ENCODE measurements around the gene CPXM1.
"Not testable (repeated sequence)": the region's sequence is repeated elsewhere in the genome, so short reads cannot be mapped to it uniquely, and the experiment has no call there.

Gene CPXM1

DNA sequence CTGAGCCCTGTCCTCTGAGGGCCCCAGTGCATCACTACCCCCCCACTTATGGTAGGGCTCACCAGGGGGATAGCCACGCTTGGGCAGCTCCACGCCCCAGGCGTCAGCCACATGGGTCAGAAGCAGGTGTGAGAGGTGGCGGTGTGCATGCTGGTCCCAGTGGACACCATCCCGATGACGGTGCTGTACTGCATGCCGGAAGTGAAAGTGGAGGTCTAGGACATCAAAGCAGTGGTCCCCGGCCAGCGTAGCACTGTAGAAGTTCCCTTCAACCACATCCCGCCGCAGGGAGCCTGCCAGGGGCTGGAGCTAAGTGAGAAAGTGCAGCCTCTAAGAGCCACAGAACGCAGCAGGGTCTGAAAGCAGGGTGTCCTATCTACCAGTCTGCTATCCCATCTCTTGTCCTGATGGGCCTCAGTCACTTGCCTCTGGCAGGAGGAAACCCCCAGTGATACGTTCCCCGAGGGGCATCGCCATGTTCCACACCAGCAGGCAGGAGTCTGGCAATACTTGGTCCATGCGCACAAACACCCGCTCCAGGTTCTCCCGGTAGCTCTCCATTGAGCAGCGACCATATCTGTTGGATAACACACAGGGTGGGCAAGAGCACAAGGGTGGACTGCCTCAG lies 37.9 kb upstream of the CPXM1 start:
- H3K4me3 ChIP-seq (ENCODE audit: low read depth, low read length): no peak overlapping the region
- no peak overlapping the region for H3K9ac ChIP-seq (ENCODE audit: low read depth, low read length)

DNA sequence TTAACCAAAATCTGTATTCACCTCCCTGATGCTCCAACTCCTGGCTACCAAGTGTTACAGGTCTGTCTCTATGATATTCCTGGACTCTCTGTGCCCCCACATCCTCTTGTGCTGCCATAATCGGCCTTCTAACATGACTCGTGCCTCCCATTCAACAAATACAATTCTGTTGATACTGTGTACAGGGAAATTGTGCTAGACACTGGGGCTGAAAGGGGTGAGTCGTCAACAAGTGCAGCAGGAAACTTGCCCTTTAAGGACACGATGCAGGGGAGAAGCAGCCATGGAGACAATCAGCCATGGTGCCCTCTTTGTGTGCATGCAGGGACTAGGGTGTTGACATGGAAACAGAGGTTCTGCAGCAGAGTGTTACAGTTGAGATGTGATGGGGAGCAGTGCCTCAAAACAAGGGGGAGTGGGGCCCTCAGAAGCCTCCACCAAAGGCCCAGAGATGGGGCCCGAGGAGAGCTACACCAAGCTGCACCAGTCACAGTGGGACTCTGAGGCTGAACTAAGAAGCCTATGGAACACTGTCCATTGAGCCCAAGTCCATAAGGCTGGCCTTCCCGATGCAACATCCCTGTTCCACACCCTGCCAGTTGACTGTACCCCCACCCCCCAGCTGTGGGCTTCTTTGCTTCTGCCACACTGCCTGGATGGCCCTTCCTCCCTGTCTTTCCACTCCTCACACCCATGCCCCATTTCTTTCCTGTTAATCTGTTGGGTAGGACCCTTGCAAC lies 37.0 kb upstream of the CPXM1 start:
- Histone ChIP-seq H3K4me3 (ENCODE audit: low read depth, low read length) (no peak overlapping the region), H3K4me1 (ENCODE audit: control insufficient read depth, insufficient read depth, low read length) (0 out of 2 replicates have a peak, but pooled peaks cover 3% of the 10 kb centered on the region), H3K36me3 (ENCODE audit: control insufficient read depth, insufficient read depth, low read length) (no peaks in the 10 kb centered on the region), H3K27ac (ENCODE audit: low read depth, low read length) (no peak overlapping the region), H3K9me3 (ENCODE audit: control insufficient read depth, insufficient read depth, low read length) (no peaks in the 10 kb centered on the region), H3K27me3 (ENCODE audit: control insufficient read depth, insufficient read depth, low read length) (peaks cover 14% of the 10 kb centered on the region), H3K9ac (ENCODE audit: low read depth, low read length) (no peak overlapping the region)

More for the DNA sequence above, 37.9 kb upstream of the CPXM1 start:
- Histone ChIP-seq H3K27ac (ENCODE audit: low read depth, low read length) (no peak overlapping the region), H3K4me1 (ENCODE audit: control insufficient read depth, insufficient read depth, low read length) (0 out of 2 replicates have a peak, but pooled peaks cover 3% of the 10 kb centered on the region), H3K36me3 (ENCODE audit: control insufficient read depth, insufficient read depth, low read length) (no peaks in the 10 kb centered on the region), H3K9me3 (ENCODE audit: control insufficient read depth, insufficient read depth, low read length) (no peaks in the 10 kb centered on the region), H3K27me3 (ENCODE audit: control insufficient read depth, insufficient read depth, low read length) (peaks cover 14% of the 10 kb centered on the region)

DNA sequence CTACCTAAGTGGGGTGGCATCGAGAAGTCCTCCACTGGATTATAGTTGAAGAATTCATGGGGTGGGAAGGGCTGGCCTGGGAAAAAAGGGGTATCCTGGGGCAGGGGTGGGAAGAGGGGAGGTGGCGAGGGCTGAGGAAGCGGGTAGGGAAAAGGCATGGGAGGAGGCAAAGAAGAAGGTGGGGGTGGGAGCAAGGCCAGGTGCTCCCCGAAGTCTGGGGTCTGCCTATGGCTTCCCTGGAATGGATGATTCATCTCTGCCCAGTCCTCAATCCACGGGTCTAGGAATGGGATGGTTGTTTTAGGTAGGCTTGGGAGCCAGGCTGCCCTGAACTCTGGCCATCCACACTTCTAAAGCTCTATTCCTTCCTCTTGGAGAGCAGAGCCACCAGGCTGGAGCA lies 35.6 kb upstream of the CPXM1 start:
- no peak overlapping the region for H3K4me3 ChIP-seq (ENCODE audit: low read depth, low read length)
- no peak overlapping the region for H3K27ac ChIP-seq (ENCODE audit: low read depth, low read length)
- H3K4me1 ChIP-seq (ENCODE audit: control insufficient read depth, insufficient read depth, low read length): no peaks in the 10 kb centered on the region
- no peak overlapping the region for H3K9ac ChIP-seq (ENCODE audit: low read depth, low read length)
- H3K9me3 ChIP-seq (ENCODE audit: control insufficient read depth, insufficient read depth, low read length): no peaks in the 10 kb centered on the region
- H3K27me3 ChIP-seq (ENCODE audit: control insufficient read depth, insufficient read depth, low read length): peaks cover 14% of the 10 kb centered on the region
- H3K36me3 ChIP-seq (ENCODE audit: control insufficient read depth, insufficient read depth, low read length): no peaks in the 10 kb centered on the region

DNA sequence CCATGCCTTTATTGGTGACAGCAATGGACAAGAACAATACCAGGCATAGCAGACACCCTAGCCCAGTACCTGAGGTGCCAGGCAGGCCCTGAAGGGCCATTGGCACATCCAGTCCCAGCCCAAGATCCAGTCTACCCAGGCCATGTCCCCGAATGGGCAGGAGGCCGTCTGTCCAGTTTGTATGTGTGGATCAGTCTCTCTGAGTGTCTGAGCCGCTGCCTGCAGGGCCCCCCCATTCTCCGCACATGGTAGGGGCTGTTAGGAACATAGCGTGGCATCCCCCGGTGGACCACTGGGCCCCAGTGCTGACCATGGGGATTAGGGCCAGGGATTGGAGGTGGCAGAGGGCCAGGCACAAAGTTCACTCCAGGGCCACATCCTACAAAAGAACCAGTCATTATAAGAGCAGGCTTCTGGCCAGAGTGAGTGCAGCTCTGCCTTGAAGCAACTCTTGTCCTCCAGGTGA lies 34.9 kb upstream of the CPXM1 start:
- H3K9ac ChIP-seq (ENCODE audit: low read depth, low read length): no peak overlapping the region
- H3K27me3 ChIP-seq (ENCODE audit: control insufficient read depth, insufficient read depth, low read length): peaks cover 14% of the 10 kb centered on the region
- no peaks in the 10 kb centered on the region for H3K9me3 ChIP-seq (ENCODE audit: control insufficient read depth, insufficient read depth, low read length)
- H3K27ac ChIP-seq (ENCODE audit: low read depth, low read length): no peak overlapping the region
- no peaks in the 10 kb centered on the region for H3K4me1 ChIP-seq (ENCODE audit: control insufficient read depth, insufficient read depth, low read length)
- H3K4me3 ChIP-seq (ENCODE audit: low read depth, low read length): no peak overlapping the region
- no peaks in the 10 kb centered on the region for H3K36me3 ChIP-seq (ENCODE audit: control insufficient read depth, insufficient read depth, low read length)

DNA sequence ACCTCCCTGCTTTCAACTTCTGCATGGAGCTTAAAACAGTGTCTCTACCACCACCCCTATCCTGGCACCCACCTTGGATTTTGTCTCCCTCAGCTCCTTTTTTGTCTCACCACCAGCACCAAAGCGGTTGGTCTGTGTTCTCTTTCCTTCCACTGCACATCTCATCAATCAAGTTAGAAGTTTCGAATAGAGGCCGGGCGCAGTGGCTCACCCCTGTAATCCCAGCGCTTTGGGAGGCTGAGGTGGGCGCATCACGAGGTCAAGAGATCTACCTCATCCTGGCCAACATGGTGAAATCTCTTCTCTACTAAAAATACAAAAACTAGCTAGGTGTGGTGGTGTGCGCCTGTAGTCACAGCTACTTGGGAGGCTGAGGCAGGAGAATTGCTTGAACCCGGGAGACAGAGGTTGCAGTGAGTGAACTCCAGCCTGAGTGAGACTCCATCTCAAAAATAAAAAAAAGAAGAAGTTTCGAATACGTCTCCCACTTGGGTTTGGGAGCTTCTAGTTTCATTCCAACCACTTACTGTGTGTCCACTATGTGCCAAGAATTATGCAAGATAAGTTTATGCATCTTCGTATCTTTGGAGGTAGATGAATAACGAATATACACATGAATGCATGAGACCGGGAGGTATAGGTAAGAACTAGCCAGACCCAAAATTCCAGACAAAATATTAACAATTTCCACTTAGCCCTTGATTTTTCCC lies 34.1 kb upstream of the CPXM1 start:
- no peak overlapping the region for H3K27ac ChIP-seq (ENCODE audit: low read depth, low read length)
- H3K9me3 ChIP-seq (ENCODE audit: control insufficient read depth, insufficient read depth, low read length): no peaks in the 10 kb centered on the region
- H3K4me3 ChIP-seq (ENCODE audit: low read depth, low read length): no peak overlapping the region
- peaks cover 5% of the 10 kb centered on the region for H3K27me3 ChIP-seq (ENCODE audit: control insufficient read depth, insufficient read depth, low read length)
- no peak overlapping the region for H3K9ac ChIP-seq (ENCODE audit: low read depth, low read length)
- H3K4me1 ChIP-seq (ENCODE audit: control insufficient read depth, insufficient read depth, low read length): no peaks in the 10 kb centered on the region
- no peaks in the 10 kb centered on the region for H3K36me3 ChIP-seq (ENCODE audit: control insufficient read depth, insufficient read depth, low read length)

DNA sequence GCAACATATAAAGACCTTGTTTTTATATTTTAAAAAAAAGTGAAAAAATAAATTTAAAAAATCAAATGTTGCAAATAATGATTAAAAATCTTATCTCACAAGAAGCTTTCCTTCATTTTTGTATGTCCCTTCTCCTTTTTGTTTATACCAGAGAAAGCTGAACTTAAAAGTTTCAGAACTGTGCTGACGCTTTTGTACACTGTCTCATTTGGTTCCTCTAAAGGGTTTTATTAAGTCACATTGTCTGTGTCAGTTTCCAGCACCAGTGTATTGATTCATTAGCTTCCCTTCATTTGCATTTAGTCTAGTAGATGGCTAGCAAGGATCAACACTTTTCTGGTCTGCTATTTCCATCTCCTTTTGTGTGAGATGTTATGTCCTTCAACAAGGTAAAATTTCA lies 33.3 kb upstream of the CPXM1 start:
- H3K9me3 ChIP-seq (ENCODE audit: control insufficient read depth, insufficient read depth, low read length): no peaks in the 10 kb centered on the region

DNA sequence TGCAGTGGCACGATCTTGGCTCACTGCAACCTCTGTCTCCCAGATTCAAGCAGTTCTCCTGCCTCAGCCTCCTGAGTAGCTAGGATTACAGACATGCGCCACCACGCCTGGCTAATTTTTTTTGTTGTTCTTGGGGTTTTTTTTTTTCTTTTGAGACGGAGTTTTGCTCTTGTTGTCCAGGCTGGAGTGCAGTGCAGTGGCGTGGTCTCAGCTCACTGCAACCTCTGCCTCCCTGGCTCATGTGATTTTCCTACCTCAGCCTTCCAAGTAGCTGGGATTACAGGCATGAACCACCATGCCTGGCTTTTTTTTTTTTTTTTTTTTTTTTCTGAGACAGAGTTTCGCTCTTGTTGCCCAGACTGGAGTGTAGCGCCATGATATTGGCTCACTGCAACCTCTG lies 30.8 kb upstream of the CPXM1 start:
- H3K36me3 ChIP-seq (ENCODE audit: control insufficient read depth, insufficient read depth, low read length); H3K27ac ChIP-seq (ENCODE audit: low read depth, low read length); H3K4me3 ChIP-seq (ENCODE audit: low read depth, low read length); H3K4me1 ChIP-seq (ENCODE audit: control insufficient read depth, insufficient read depth, low read length); H3K9ac ChIP-seq (ENCODE audit: low read depth, low read length); H3K9me3 ChIP-seq (ENCODE audit: control insufficient read depth, insufficient read depth, low read length): not testable (repeated sequence)
- H3K27me3 ChIP-seq (ENCODE audit: control insufficient read depth, insufficient read depth, low read length): peaks cover 22% of the 10 kb centered on the region

More for the DNA sequence above, 33.3 kb upstream of the CPXM1 start:
- Histone ChIP-seq H3K4me1 (ENCODE audit: control insufficient read depth, insufficient read depth, low read length) (no peaks in the 10 kb centered on the region), H3K9ac (ENCODE audit: low read depth, low read length) (no peak overlapping the region), H3K27ac (ENCODE audit: low read depth, low read length) (no peak overlapping the region), H3K36me3 (ENCODE audit: control insufficient read depth, insufficient read depth, low read length) (no peaks in the 10 kb centered on the region), H3K27me3 (ENCODE audit: control insufficient read depth, insufficient read depth, low read length) (peaks cover 6% of the 10 kb centered on the region; the same call in 1 of the 2 replicates), H3K4me3 (ENCODE audit: low read depth, low read length) (no peak overlapping the region)

DNA sequence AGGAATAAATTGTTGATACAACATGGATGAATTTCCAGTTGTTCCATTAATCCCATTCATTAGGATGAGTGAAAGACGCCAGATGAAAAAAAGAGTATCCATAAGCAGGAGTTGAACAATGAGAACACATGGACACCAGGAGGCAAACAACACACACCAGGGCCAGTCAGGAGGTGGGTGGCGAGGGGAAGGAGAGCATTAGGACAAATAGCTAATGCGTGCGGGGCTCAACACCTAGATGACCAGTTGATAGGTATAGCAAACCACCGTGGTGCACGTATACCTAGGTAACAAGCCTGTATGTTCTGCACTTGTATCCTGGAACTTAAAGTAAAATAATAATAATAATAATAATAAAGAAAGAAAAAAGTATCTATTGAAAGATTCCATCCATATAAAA lies 28.9 kb upstream of the CPXM1 start:
- no peak overlapping the region for H3K27ac ChIP-seq (ENCODE audit: low read depth, low read length)
- no peaks in the 10 kb centered on the region for H3K4me1 ChIP-seq (ENCODE audit: control insufficient read depth, insufficient read depth, low read length)
- H3K9me3 ChIP-seq (ENCODE audit: control insufficient read depth, insufficient read depth, low read length): no peaks in the 10 kb centered on the region
- H3K4me3 ChIP-seq (ENCODE audit: low read depth, low read length): no peak overlapping the region
- no peak overlapping the region for H3K9ac ChIP-seq (ENCODE audit: low read depth, low read length)
- H3K27me3 ChIP-seq (ENCODE audit: control insufficient read depth, insufficient read depth, low read length): peaks cover 25% of the 10 kb centered on the region
- H3K36me3 ChIP-seq (ENCODE audit: control insufficient read depth, insufficient read depth, low read length): no peaks in the 10 kb centered on the region

DNA sequence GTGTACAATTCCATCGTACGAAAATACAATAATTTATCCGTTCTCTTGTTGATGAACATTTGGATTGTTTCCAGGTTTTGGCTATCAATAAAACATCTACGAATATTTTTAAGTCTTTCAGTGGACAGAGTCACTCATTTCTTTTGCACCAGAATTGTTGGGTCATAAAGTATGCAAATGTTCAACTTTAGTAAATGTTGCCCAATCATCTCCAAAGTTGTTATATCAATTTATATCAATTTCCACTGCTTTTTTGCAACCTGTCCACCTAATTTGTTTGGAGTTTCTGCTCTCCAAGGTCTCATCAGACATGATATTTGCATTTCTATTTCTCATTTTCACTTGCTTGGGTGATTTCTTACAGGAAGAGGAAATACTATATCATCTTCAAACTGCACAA lies 26.2 kb upstream of the CPXM1 start:
- H3K4me1 ChIP-seq (ENCODE audit: control insufficient read depth, insufficient read depth, low read length): no peaks in the 10 kb centered on the region
- peaks cover 32% of the 10 kb centered on the region for H3K27me3 ChIP-seq (ENCODE audit: control insufficient read depth, insufficient read depth, low read length)
- H3K27ac ChIP-seq (ENCODE audit: low read depth, low read length): no peak overlapping the region
- no peaks in the 10 kb centered on the region for H3K36me3 ChIP-seq (ENCODE audit: control insufficient read depth, insufficient read depth, low read length)
- no peak overlapping the region for H3K9ac ChIP-seq (ENCODE audit: low read depth, low read length)
- H3K4me3 ChIP-seq (ENCODE audit: low read depth, low read length): no peak overlapping the region
- H3K9me3 ChIP-seq (ENCODE audit: control insufficient read depth, insufficient read depth, low read length): no peaks in the 10 kb centered on the region

DNA sequence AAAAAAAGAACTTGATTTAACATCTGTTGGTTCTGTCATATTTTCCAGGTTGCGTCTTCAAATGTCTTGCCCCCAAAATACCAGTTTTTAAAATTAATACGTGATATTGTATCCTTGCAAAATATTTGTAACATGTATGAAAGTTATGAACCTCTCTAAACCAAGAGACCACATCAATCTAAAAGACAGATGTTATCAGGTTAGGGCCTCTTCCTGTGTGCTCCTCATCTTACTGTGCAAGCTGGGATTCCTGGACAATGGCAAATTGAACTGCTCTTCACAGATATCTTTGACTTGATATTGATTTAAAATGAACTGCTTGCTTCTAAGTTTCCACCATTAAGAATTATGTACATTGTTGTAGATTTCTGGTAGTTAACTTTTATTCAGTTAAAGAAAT lies 25.3 kb upstream of the CPXM1 start:
- Histone ChIP-seq H3K27ac (ENCODE audit: low read depth, low read length) (no peak overlapping the region), H3K9me3 (ENCODE audit: control insufficient read depth, insufficient read depth, low read length) (no peaks in the 10 kb centered on the region), H3K9ac (ENCODE audit: low read depth, low read length) (no peak overlapping the region), H3K4me1 (ENCODE audit: control insufficient read depth, insufficient read depth, low read length) (no peaks in the 10 kb centered on the region), H3K36me3 (ENCODE audit: control insufficient read depth, insufficient read depth, low read length) (no peaks in the 10 kb centered on the region), H3K4me3 (ENCODE audit: low read depth, low read length) (no peak overlapping the region), H3K27me3 (ENCODE audit: control insufficient read depth, insufficient read depth, low read length) (peaks cover 41% of the 10 kb centered on the region)

DNA sequence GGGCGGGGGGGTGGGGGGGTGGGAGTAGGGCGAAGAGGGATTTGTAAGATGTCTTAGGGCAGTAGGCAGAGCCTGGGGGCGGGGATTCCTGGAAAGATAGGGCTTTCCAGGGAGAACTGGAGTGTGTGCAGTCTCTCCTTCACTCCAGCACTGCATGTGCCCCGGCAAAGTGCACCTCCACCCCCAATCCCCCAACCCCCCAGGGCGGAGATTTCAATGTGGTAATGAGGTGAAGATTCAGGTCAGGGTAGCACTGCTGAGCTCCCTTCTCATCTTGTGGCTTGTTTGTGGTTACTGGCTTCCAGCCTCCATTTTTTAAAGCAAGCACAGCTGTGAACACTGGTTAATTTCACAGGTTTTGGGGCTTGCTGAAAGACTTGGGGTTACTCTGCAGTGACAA lies 21.6 kb upstream of the CPXM1 start:
- Histone ChIP-seq H3K36me3 (ENCODE audit: control insufficient read depth, insufficient read depth, low read length) (no peaks in the 10 kb centered on the region), H3K27ac (ENCODE audit: low read depth, low read length) (no peak overlapping the region), H3K27me3 (ENCODE audit: control insufficient read depth, insufficient read depth, low read length) (peaks cover 52% of the 10 kb centered on the region), H3K9me3 (ENCODE audit: control insufficient read depth, insufficient read depth, low read length) (no peaks in the 10 kb centered on the region), H3K4me3 (ENCODE audit: low read depth, low read length) (peak overlapping the region; percentile 35; the same call in 1 of the 2 replicates), H3K4me1 (ENCODE audit: control insufficient read depth, insufficient read depth, low read length) (peaks cover 10% of the 10 kb centered on the region), H3K9ac (ENCODE audit: low read depth, low read length) (no peak overlapping the region)
